GM21381 (cell line): ENCODE data around the gene ARHGEF25.
"Not testable (repeated sequence)": the region's sequence is repeated elsewhere in the genome, so short reads cannot be mapped to it uniquely, and the experiment has no call there.

Source experiments
- ATAC-seq: cut with Tn5 transposase; IDR thresholded peaks from one replicate; pipeline ENCODE4 v1.9.1; 2021; ENCODE audit warnings: mild to moderate bottlenecking, moderate library complexity; ENCODE audit not compliant: unreplicated experiment

Gene ARHGEF25

DNA sequence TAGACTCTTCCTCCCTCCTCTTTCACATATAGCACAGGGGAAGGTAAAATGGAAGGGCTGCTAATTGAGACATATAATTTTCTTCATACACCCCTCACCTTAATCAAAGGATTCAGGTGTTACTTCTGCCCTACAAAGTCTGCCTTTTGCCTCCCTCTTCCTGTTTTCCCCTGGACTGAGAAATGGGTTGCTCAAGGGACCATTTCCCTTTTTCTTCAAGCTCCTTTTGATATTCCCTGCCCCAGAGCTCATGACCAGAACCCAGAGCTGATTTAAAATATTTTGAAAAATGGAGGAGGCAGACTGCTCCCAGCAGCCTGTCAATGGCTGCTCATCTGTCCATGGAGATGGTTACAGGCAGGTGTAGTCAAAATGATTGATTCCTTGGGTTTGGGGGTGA lies 26.5 kb upstream of the ARHGEF25 start:
- no peak for ATAC-seq

GRCh38 chr12:57585156-57585555 lies 26.1 kb upstream of the ARHGEF25 start:
- ATAC-seq, result no peak

- ATAC-seq, result no peak
These were observed 25.1 kb upstream of the ARHGEF25 start for GRCh38 chr12:57586128-57586527.

GRCh38 chr12:57586832-57587429 lies 24.3 kb upstream of the ARHGEF25 start:
- no peak for ATAC-seq

DNA sequence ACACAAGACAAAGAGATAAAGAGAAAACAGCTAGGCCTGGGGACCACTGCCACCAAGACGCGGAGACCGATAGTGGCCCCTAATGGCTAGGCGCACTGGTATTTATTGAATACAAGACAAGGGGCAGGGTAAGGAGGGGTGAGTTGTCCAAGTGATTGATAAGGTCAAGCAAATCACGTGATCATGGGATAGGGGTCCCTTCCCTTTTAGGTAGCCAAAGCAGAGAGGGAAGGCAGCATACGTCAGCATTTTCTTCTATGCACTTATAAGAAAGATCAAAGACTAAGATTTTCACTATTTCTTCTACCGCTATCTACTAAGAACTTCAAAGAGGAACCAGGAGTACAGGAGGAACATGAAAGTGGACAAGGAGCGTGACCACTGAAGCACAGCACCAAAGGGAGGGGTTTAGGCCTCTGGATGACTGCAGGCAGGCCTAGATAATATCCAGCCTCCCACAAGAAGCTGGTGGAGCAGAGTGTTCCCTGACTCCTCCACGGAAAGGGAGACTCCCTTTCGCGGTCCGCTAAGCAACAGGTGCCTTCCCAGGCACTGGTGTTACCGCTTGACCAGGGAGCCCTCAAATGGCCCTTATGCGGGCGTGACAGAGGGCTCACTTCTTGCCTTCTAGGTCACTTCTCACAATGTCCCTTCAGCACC lies 22.2 kb upstream of the ARHGEF25 start:
- ATAC-seq, result not testable (repeated sequence)

- ATAC-seq, result no peak
These were observed 20.8 kb upstream of the ARHGEF25 start for GRCh38 chr12:57590479-57590863.

DNA sequence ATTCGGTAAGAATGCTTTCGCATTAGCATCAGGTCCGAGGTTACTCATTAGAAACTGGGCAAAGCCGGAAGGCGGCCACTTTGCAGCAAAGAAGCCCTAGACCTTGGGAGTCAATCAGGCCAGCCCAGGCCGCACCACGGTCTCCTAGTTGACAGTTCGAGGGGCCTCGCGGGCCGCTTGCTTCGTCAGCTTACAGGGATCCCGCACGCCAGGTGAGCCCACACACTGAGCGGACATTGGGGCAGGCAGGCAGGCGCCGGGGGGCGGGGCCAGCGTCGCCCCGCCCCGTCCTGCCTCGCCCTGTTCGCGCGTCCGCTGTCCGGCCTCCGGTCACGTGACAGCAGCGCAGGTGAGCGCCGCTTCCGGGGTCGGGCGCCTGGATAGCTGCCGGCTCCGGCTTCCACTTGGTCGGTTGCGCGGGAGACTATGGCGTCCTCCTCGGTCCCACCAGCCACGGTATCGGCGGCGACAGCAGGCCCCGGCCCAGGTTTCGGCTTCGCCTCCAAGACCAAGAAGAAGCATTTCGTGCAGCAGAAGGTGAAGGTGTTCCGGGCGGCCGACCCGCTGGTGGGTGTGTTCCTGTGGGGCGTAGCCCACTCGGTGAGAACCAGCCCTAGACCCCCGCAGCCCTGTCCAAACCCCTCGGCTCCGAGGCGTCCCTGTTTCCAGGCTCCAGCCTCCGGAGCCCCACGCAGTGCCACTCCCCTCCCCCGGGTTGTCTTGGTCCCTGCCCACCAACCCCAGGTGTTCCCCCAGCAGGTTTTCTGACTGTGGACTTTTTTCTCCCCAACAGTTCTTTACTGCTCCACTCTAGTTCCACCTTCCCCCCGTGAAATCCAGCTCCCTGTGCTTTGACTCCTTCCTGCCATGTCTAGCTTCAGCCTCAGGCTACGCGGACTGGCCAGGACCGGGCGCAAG lies 20.1 kb upstream of the ARHGEF25 start, which contains the start of gene PIP4K2C:
Gene PIP4K2C (plus strand): TSS at position 329 of the 918 bp plus-strand sequence. CDS start 98 bp downstream, at position 427.
- ATAC-seq, result peak; percentile 96

DNA sequence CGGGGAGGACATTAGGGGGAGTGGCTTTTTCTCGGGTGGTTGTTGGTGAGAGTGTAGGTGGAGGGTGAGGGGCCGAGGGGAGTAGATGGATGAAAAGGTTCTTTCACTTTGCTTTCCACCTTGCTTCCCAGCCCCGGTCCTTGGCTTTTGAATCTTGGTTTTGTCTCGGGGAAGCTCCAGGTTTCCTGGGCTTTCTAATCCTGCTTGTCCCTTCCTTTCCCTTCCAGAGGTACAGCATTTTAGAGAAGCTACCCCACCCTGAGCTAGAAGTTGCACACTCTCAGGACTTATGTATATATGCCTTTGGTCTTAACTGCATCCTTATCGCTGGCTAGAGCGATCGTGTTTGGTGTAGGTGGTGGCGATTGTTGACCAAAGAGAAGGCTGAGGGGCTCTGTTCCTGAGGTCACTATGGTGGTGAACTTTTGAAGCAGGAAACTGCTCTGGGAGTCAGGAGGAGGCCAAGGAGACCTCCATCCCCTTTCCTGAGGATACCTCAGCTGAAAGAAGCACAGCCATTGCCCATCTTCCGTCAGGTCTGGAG lies 19.4 kb upstream of the ARHGEF25 start:
- no peak for ATAC-seq

DNA sequence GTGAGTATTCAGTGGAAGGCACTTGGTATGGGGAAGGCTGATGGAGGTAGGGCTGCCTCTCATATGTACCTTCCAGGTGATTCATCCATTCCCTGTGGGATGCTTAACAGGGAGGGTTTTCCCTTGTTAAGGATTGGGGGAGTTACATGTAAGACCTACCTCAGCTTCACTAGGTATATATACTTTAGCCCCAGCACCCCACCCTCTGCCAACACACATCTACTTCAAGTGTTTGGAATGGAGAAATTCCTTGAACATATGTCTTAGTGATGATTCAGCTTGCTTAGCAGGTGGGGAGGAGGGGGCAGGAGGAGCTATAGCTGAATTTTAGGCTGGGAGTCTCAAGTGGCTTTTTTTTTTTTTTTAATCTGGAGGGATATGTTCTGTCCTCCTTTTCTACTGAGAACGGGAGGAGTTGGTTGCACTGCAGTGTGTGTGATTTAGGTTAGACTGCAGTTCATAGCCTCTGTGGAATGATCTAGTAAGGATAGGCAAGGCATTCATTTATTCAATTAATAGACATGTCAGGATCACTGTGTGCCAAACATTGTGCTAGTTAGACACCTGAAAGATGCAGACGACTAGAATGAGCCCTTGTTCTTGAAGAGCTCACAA lies 18.6 kb upstream of the ARHGEF25 start:
- no peak for ATAC-seq

DNA sequence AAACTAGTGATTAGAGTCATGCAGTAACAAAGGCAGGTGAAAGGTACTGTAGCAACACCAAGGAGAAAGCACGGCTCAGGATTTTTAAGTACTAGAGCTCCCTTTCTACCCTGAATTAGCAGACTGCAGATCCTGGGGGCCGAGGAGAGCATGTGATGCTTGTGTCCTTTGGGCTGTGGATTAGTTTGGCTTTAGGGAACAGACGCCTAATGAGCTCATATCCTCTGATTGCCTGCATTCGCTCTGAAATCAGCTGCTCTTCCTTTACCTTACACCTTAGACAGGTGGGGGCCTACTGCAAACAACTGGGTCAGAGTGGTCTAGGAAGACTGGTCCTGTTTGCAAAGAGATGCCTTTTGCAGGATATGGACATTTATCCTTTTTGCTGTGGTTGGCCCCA lies 18.0 kb upstream of the ARHGEF25 start:
- no peak for ATAC-seq

GRCh38 chr12:57600395-57600794 lies 10.8 kb upstream of the ARHGEF25 start:
- ATAC-seq, result no peak

DNA sequence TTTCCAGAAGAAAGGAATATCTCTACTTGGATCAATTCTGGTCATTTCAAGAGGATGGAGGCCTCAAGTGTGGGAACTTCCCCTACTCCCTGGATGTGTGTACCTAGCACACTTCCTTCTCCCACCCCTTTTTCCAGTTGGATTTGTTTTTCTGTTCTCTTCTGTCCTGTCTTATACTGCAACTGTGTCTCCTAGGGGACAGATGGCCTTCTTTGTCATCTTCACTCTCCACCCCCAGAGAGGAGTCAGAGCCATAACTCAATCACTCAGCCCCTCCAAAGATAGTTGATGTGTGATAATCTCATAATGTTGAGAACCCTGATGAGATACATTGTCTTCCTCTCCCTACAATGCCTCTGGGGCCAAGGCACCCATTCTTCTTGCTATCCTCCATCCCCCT lies 8.7 kb upstream of the ARHGEF25 start:
- no peak for ATAC-seq

DNA sequence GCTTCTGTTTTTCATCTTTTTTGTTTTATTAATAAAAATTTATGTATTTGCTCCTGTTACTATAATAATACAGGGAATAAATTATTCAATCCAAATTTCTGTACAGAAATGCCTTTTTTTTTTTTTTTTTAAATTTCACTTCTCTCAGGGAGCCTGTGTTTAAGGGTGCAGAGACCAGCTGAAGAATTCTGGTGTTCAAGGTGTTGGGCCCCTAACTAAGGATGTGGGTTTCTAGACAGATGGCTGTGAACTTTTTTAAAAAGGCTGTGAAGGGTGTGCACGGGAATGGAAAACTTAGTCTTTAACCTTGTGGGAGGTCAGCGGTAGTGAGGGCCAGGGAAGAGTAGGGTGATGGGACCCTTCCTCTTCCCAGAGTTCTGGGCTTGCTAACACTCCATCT lies 7.9 kb upstream of the ARHGEF25 start:
- ATAC-seq, result no peak

DNA sequence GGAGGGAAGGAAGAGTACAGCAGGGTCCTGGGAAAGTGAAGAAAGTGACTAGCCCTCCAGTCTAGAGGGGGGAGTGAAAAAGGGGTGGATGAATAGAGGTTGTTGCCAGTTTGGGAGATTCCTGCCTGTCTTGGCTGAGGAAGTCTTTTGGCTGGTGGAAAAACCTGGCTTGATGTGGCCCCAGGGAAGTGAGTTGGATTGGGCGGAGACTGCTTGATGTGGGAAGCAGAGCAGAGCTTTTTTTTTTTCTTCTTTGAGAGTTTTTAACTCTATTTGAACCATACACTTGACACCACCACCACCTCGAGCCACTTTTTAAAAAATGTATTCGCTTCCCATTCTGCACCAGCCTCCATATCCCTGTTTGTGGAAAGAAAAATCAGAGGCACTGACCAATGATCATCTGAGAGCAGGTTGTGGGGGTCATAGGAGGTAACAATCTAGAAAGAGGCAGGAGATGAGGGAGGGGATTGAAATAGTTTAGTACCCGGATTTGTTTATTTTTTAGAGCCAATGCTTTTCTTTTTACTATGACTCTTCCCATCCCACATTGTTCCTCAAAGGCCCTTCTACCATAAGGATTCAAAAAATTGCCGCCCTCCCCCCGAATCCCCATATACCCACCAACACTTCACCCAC lies 7.3 kb upstream of the ARHGEF25 start:
- ATAC-seq, result no peak

- ATAC-seq, result no peak
These were observed 6.7 kb upstream of the ARHGEF25 start, which contains the start of gene DTX3 for GRCh38 chr12:57604454-57604991. TSS of gene DTX3 (plus strand) at chr12:57604824. CDS start at chr12:57606518, 1,694 bp downstream.

DNA sequence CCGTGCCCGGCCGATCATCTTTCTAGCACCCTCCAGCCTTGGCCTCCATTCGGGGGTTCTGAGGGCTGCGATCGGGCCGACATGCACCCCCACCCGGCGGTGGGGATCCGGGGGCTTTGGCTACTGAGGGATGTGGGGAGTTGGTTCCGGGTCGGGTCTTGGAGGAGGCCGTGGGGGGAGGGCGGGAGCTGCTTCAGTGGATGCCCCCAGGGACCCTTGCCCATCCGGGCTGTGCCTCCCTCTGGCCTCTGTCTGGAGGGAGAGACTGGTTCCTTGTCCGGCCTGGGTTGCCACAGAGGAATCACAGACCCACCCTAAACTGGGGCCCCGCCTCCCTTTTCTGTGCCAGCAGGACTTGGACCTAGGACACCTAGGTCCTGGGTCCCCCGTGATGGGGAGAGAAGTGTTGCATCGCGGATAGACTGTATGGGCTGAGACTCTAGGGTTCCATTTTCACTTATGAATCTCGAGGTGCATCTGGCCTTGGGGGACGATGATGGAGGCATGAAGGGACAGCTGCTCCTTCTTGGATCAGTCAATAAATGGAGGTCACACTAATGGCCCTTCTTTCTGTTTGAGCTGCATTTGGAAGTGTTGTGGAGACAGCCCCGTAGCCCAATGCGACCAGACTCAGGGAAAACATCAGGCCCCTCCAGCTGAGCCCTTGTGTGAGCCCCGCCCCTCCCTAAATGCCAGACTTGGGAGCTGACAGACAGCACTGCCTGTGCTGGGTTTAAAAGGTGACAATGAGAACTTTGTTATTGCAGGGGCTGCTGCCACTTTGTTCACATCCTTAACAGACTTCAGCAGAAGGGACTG lies 6.0 kb upstream of the ARHGEF25 start:
- no peak for ATAC-seq

DNA sequence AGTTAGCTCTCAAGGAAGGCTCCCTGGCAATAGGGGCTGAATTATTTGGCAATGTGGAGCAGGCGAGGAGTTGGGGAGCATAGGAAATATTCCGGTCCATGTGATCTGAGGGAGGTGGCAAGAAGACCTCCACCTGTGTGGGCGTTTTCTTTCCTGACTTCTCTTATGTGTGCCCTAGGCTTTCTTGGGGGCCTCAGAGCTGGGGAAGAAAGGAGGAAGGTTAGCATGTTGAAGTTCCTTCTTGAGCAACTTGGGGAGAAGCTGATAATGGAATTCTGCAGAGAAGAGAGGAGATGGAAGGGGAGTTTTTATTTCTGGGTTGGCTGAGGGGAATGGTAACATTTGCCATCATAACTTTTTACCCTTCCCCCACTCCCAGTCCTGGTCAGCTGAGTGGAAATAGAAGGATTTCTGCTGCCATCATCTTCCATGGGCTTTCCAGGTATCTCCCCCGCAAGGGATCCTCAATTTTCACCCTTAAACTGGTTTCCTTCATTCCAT lies 5.4 kb upstream of the ARHGEF25 start:
- no peak for ATAC-seq

- ATAC-seq, result no peak
These were observed 4.8 kb upstream of the ARHGEF25 start for GRCh38 chr12:57606399-57606798.

DNA sequence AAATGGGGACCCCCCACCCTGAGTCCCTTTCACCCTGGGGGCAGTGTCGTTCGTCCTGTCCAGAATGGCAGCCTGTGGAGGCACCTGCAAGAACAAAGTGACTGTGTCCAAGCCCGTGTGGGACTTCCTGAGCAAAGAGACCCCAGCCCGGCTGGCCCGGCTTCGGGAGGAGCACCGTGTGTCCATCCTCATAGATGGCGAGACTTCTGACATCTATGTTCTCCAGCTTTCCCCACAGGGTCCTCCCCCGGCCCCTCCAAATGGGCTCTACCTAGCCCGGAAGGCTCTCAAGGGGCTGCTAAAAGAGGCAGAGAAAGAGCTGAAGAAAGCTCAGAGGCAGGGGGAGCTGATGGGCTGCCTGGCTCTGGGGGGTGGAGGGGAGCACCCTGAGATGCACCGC lies 4.4 kb upstream of the ARHGEF25 start:
- ATAC-seq, result no peak
